ENCODE measurements around the gene LHX6. TPM values are rescaled to one million over a fixed set of nuclear protein-coding genes. Genes with fewer than 3 reads are reported as not detected.

The LHX6 gene
- polyA plus RNA-seq, 2 of the 4 experiments (the other 2 are of a cell fraction): 0.14 to 0.26 TPM

- Histone ChIP-seq H3K27ac (no peak overlapping the region), H3K9me3 (no peaks in the 10 kb centered on the region), H3K4me1 (no peaks in the 10 kb centered on the region), H3K4me2 (no peak overlapping the region), H3K4me3 (no peak overlapping the region)
- no peak for FAIRE-seq
- 72% methylated on average over 12 of the region's 12 CpGs for WGBS (ENCODE audit: missing lambda C conversion rate)
- TF ChIP-seq ATOH8 (CRISPR knock-in tag; IDR thresholded peaks at IDR 0.05; ENCODE audit: low read depth) (no peak), MAFK (IDR thresholded peaks at IDR 0.05; ENCODE audit: partially characterized antibody) (no peak), RCOR1 (IDR thresholded peaks at IDR 0.05; ENCODE audit: low read depth, low read length) (no peak), CHD2 (IDR thresholded peaks at IDR 0.05; ENCODE audit: low read length, partially characterized antibody) (no peak), ZNF302 (CRISPR knock-in tag; IDR thresholded peaks at IDR 0.05) (no peak), FOSL2 (IDR thresholded peaks at IDR 0.05) (no peak), FOSL2 (CRISPR knock-in tag; IDR thresholded peaks at IDR 0.05) (no peak), HOXB5 (CRISPR knock-in tag; IDR thresholded peaks at IDR 0.05) (no peak), HDAC2 (IDR thresholded peaks at IDR 0.05) (no peak), FOSB (CRISPR knock-in tag; IDR thresholded peaks at IDR 0.05) (no peak), POLR2AphosphoS2 (conservative IDR thresholded peaks at IDR 0.05; ENCODE audit: low read length) (no peak), TP53 (CRISPR knock-in tag; IDR thresholded peaks at IDR 0.05) (no peak), RARB (CRISPR knock-in tag; IDR thresholded peaks at IDR 0.05) (no peak), MAX (IDR thresholded peaks at IDR 0.05) (no peak), RNF2 (IDR thresholded peaks at IDR 0.05; ENCODE audit: borderline replicate concordance, low read depth) (no peak), POLR2A (IDR thresholded peaks at IDR 0.05; ENCODE audit: low read length) (no peak), HOXA7 (CRISPR knock-in tag; IDR thresholded peaks at IDR 0.05) (no peak), PHF8 (IDR thresholded peaks at IDR 0.05; ENCODE audit: borderline replicate concordance, low read depth) (no peak)
- TF ChIP-seq, protein P1, sequence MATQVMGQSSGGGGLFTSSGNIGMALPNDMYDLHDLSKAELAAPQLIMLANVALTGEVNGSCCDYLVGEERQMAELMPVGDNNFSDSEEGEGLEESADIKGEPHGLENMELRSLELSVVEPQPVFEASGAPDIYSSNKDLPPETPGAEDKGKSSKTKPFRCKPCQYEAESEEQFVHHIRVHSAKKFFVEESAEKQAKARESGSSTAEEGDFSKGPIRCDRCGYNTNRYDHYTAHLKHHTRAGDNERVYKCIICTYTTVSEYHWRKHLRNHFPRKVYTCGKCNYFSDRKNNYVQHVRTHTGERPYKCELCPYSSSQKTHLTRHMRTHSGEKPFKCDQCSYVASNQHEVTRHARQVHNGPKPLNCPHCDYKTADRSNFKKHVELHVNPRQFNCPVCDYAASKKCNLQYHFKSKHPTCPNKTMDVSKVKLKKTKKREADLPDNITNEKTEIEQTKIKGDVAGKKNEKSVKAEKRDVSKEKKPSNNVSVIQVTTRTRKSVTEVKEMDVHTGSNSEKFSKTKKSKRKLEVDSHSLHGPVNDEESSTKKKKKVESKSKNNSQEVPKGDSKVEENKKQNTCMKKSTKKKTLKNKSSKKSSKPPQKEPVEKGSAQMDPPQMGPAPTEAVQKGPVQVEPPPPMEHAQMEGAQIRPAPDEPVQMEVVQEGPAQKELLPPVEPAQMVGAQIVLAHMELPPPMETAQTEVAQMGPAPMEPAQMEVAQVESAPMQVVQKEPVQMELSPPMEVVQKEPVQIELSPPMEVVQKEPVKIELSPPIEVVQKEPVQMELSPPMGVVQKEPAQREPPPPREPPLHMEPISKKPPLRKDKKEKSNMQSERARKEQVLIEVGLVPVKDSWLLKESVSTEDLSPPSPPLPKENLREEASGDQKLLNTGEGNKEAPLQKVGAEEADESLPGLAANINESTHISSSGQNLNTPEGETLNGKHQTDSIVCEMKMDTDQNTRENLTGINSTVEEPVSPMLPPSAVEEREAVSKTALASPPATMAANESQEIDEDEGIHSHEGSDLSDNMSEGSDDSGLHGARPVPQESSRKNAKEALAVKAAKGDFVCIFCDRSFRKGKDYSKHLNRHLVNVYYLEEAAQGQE (IDR thresholded peaks at IDR 0.05): no peak
- TF ChIP-seq, protein P2, sequence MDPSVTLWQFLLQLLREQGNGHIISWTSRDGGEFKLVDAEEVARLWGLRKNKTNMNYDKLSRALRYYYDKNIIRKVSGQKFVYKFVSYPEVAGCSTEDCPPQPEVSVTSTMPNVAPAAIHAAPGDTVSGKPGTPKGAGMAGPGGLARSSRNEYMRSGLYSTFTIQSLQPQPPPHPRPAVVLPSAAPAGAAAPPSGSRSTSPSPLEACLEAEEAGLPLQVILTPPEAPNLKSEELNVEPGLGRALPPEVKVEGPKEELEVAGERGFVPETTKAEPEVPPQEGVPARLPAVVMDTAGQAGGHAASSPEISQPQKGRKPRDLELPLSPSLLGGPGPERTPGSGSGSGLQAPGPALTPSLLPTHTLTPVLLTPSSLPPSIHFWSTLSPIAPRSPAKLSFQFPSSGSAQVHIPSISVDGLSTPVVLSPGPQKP (IDR thresholded peaks at IDR 0.05; ENCODE audit: low read depth, low read length): no peak
- TF ChIP-seq, protein P3, sequence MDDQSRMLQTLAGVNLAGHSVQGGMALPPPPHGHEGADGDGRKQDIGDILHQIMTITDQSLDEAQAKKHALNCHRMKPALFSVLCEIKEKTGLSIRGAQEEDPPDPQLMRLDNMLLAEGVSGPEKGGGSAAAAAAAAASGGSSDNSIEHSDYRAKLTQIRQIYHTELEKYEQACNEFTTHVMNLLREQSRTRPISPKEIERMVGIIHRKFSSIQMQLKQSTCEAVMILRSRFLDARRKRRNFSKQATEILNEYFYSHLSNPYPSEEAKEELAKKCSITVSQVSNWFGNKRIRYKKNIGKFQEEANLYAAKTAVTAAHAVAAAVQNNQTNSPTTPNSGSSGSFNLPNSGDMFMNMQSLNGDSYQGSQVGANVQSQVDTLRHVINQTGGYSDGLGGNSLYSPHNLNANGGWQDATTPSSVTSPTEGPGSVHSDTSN (IDR thresholded peaks at IDR 0.05): no peak
- POLR2A ChIA-PET: no interaction called here
- no peak for DNase-seq (ENCODE audit: low read depth in 1 of 2, low spot score in 1 of 2)
- no peak for ATAC-seq
- CTCF ChIA-PET: interaction anchor here (0.6 kb wide), 1 partner anchor 92 kb away, joined by 3 read pairs; no protein-coding TSS in a partner anchor
Measured at GRCh38 chr9:122204491-122204890, 24.3 kb downstream of the LHX6 start.

DNA sequence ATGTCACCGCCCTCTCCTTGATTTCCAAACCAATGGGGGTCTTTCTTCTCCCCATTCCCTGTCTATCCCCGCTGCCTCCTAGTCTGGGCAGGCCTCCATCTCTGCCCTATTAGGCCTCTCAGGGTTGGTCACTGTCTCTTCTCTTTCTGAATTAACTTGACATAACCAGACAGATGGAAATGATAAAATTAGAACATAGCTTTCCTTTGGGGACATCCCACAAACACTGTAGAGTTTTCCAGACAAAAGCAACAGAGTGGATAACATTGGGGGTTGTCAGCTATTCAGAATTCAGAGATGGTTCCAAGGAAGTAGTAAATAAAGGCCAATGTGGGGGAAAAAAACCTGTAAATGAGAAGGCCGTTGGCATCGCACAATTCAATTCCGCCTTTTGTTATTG is 24.7 kb downstream of the LHX6 start:
- DNase-seq (ENCODE audit: low read depth in 1 of 2, low spot score in 1 of 2) (no peak), FAIRE-seq (no peak), ATAC-seq (no peak)
- WGBS (ENCODE audit: missing lambda C conversion rate): 87% methylated on average over 5 of the region's 5 CpGs
- no peaks in the 10 kb centered on the region for H3K4me1 ChIP-seq
- no peak overlapping the region for H3K4me3 ChIP-seq
- no peak overlapping the region for H3K4me2 ChIP-seq
- no peak overlapping the region for H3K27ac ChIP-seq
- ChIA-PET CTCF (interaction anchor here (1.3 to 2.0 kb wide), 2 partner anchors 12 to 81 kb away, joined by 6 read pairs; no protein-coding TSS in a partner anchor), POLR2A (no interaction called here)
- H3K9me3 ChIP-seq: no peaks in the 10 kb centered on the region
- TF ChIP-seq FOSL2 (IDR thresholded peaks at IDR 0.05): no peak
- no peak for TF ChIP-seq FOSL2 (CRISPR knock-in tag; IDR thresholded peaks at IDR 0.05)
- TF ChIP-seq, protein P4, sequence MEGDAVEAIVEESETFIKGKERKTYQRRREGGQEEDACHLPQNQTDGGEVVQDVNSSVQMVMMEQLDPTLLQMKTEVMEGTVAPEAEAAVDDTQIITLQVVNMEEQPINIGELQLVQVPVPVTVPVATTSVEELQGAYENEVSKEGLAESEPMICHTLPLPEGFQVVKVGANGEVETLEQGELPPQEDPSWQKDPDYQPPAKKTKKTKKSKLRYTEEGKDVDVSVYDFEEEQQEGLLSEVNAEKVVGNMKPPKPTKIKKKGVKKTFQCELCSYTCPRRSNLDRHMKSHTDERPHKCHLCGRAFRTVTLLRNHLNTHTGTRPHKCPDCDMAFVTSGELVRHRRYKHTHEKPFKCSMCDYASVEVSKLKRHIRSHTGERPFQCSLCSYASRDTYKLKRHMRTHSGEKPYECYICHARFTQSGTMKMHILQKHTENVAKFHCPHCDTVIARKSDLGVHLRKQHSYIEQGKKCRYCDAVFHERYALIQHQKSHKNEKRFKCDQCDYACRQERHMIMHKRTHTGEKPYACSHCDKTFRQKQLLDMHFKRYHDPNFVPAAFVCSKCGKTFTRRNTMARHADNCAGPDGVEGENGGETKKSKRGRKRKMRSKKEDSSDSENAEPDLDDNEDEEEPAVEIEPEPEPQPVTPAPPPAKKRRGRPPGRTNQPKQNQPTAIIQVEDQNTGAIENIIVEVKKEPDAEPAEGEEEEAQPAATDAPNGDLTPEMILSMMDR (IDR thresholded peaks at IDR 0.05): no peak
- no peak for TF ChIP-seq HEYL (CRISPR knock-in tag; IDR thresholded peaks at IDR 0.05)
- TF ChIP-seq, protein P5, sequence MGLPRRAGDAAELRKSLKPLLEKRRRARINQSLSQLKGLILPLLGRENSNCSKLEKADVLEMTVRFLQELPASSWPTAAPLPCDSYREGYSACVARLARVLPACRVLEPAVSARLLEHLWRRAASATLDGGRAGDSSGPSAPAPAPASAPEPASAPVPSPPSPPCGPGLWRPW (IDR thresholded peaks at IDR 0.05): no peak
- no peak for TF ChIP-seq MAFK (IDR thresholded peaks at IDR 0.05; ENCODE audit: partially characterized antibody)
- no peak for TF ChIP-seq FOXS1 (CRISPR knock-in tag; IDR thresholded peaks at IDR 0.05)
- no peak for TF ChIP-seq ZC3H11A (IDR thresholded peaks at IDR 0.05)
- TF ChIP-seq, protein P6, sequence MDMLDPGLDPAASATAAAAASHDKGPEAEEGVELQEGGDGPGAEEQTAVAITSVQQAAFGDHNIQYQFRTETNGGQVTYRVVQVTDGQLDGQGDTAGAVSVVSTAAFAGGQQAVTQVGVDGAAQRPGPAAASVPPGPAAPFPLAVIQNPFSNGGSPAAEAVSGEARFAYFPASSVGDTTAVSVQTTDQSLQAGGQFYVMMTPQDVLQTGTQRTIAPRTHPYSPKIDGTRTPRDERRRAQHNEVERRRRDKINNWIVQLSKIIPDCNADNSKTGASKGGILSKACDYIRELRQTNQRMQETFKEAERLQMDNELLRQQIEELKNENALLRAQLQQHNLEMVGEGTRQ (IDR thresholded peaks at IDR 0.05): no peak
- no peak for TF ChIP-seq HOXA7 (CRISPR knock-in tag; IDR thresholded peaks at IDR 0.05)
- no peak for TF ChIP-seq RFX5 (IDR thresholded peaks at IDR 0.05)
- TF ChIP-seq RAD21 (conservative IDR thresholded peaks at IDR 0.05 in 1 of 2, IDR thresholded peaks at IDR 0.05 in 1 of 2): no peak

All from A549 (cell line).